GM23248 (cell line): ENCODE data around the gene HOXA10.

ENCODE experiments used
- EZH2 ChIP-seq: fragments of 200-600 bp; sonication (generic); IDR thresholded peaks from 2 replicates; pipeline ENCODE4 v1.6.1; 2018; ENCODE audit warnings: antibody characterized with exemption, mild to moderate bottlenecking; ENCODE audit not compliant: insufficient read depth, poor library complexity, severe bottlenecking
- EZH2phosphoT487 ChIP-seq: fragments of 200-600 bp; sonication (generic); IDR thresholded peaks from 2 replicates; pipeline ENCODE4 v1.6.1; 2018; ENCODE audit warnings: antibody characterized with exemption, moderate library complexity, mild to moderate bottlenecking, low read depth; ENCODE audit not compliant: insufficient read depth

- no peak for TF ChIP-seq EZH2
- no peak for TF ChIP-seq EZH2phosphoT487
Observed at GRCh38 chr7:27147199-27148030, 26.7 kb downstream of the HOXA10 start, which contains the start of gene HOXA6.
